Mucosa of rectum (tissue), 2 donors: ENCODE data around the gene CAMTA1.

Experiments used
- H3K27ac ChIP-seq, 2 donors: one replicate each; pipeline ENCODE4 v1.7.0; 2013; ENCODE audit warnings: inconsistent platforms in 2 of 2, low read depth in 2 of 2, low read length in 2 of 2
- H3K27me3 ChIP-seq, 2 donors: one replicate each; pipeline ENCODE4 v1.7.0; 2013; ENCODE audit warnings: low read length in 2 of 2; ENCODE audit not compliant: control insufficient read depth in 2 of 2, insufficient read depth in 2 of 2
- H3K36me3 ChIP-seq, 2 donors: one replicate each; pipeline ENCODE4 v1.7.0; 2013; ENCODE audit warnings: low read length in 2 of 2; ENCODE audit not compliant: control insufficient read depth in 2 of 2, insufficient read depth in 2 of 2
- H3K4me1 ChIP-seq, 2 donors: one replicate each; pipeline ENCODE4 v1.7.0; 2013; ENCODE audit warnings: low read length in 2 of 2, mild to moderate bottlenecking in 1 of 2; ENCODE audit not compliant: control insufficient read depth in 2 of 2, insufficient read depth in 2 of 2
- H3K4me3 ChIP-seq, 2 donors: one replicate each; pipeline ENCODE4 v1.7.0; 2013; ENCODE audit warnings: low read length in 2 of 2
- H3K9ac ChIP-seq, 2 donors: one replicate each; pipeline ENCODE4 v1.7.0; 2013; ENCODE audit warnings: low read length in 2 of 2, low read depth in 1 of 2, mild to moderate bottlenecking in 1 of 2
- H3K9me3 ChIP-seq, 2 donors: one replicate each; pipeline ENCODE4 v1.7.0; 2013; ENCODE audit warnings: low read length in 2 of 2; ENCODE audit not compliant: control insufficient read depth in 2 of 2
- donor health status: healthy.
- donor health status: Normal muscosa, but diverticular disease.

Gene CAMTA1

DNA sequence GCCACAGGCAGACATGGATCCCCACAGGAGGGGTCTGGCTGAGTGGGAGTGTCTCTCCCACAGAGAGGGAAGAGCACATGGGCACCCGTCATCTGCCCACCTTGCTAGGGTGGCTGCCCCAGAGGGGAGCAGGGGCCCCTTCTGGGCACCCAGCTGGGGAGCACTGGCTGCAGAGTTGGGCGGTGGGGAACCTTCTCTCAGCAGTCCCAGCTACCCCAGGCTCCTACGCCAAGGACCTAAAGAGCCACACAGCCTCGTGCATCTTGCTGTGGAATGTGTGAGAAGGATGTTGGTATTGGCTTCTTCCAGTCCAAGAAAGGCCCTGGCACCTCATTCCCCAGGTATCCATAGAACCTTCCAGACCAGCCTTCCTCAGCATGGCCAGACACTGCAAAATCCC is 735.2 kb downstream of the CAMTA1 start:
- Histone ChIP-seq H3K9me3 (no peaks in the 10 kb centered on the region), H3K9ac (no peak overlapping the region), H3K27me3 (no peaks in the 10 kb centered on the region), H3K36me3 (no peaks in the 10 kb centered on the region), H3K4me1 (no peaks in the 10 kb centered on the region), H3K27ac (no peak overlapping the region), H3K4me3 (no peak overlapping the region)

DNA sequence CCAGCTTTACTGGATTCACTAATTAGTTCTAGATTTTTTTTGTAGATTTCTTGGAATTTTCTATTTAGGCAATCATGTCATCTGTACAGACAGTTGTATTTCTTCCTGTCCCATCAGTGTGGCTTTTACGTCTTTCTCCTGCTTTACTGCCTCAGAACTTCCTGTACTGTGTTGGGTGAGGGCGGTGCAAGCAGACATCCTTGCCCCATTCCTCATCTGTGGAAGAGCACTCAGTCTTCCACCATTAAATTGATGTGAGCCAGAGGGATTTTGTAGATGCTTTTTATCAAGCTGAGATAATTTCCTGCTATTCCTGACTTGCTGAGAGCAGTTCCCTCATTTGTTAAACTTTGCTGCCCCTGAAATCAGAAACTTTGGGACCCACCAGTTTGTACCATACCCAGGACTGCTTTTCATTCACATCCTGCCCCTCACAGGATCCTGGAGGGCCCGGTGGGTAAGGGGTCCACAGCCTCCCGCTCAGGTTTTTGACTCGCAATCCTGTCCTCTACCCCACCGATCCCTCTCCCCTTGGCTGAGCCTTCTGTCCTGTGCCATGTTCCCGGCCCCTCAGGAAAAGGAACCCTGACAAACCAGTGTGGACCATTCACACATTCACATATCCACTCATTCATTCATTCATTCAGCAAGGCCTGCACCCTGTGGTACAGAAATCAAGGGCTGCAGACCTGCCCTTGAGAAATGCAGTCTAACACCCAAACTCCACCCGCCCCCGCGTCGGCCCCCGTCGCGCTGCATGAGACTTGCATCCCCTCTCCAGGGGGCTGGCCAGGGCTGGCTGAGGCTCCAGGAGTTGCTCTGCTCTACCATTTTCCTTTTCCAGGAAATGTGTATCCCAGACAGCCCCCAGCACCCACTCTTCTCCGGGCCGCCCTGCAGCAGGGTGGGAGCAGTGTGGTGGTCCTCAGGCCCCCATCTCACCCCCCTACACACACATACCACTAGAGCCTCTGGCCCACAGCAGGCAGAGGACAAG is 739.4 kb downstream of the CAMTA1 start:
- Histone ChIP-seq H3K4me3 (no peak overlapping the region), H3K36me3 (no peaks in the 10 kb centered on the region), H3K9ac (no peak overlapping the region), H3K4me1 (no peaks in the 10 kb centered on the region), H3K9me3 (no peaks in the 10 kb centered on the region), H3K27ac (no peak overlapping the region), H3K27me3 (no peaks in the 10 kb centered on the region)

DNA sequence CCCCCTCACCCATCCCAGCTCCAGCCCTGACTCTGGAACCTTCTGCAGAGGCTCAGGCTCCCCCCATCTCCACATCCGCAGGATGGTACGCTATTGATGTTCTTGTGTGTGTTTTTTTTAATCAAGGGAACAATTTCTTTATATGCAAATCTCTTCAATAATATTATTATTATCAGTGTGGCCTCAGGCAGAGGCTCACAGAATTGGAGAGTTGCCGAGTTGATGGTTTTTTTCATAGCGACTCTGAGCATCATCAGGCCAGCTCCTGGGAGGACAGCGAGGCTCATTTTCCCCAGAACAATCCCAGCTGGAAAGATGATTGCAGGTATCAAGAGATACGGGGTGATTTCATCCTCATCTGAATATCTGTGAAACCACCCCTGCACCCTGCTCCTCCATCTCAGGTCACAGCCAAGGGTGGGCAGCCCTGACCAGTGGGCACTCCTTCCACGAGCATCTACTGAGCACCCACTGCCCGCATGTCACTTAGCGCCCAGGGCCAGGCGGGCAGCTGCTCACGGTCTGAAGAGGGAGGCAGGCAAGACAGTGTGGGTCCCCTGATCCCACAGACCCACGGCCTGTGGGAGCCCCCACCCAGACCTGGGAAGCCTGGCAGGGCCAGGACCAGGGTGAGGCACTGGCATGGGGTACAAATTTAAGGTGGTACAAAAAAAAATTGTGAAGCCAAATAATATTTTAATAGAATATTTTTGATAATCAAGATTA is 740.2 kb downstream of the CAMTA1 start:
- Histone ChIP-seq H3K9me3 (no peaks in the 10 kb centered on the region), H3K27ac (no peak overlapping the region), H3K9ac (no peak overlapping the region), H3K4me3 (no peak overlapping the region), H3K27me3 (no peaks in the 10 kb centered on the region), H3K4me1 (no peaks in the 10 kb centered on the region), H3K36me3 (no peaks in the 10 kb centered on the region)

DNA sequence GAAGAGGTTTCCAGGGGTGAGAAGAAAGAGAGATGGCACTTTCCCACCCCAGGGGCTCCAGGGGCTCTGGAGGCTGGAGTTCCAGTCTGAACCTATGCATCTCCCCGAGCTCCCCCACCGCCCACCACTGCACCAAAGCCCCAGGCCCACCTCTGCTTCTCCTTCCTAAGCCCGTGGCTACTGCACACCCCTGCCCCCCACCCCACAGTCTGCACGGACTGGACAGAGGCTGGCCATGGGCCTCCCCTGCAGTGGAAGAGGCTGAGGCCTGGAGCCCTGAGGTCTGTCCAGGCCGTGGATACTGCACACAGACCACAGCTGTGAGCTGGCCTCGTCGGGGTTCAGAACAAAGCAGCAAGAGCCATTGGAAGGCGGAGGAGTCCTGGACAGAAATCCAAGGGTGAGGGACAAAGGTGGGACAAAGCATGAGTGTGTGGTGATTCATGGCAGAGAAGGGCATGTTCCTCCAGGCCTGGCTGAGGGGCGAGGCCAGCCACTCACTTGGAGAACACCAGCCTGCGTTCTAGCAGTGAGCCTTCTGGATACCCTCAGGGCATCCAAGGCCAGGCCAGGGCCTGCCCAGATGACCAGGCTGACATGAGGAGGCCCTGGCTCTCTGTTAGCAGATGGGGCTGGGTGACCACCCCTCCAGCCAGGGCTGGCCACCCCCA is 741.1 kb downstream of the CAMTA1 start:
- Histone ChIP-seq H3K36me3 (no peaks in the 10 kb centered on the region), H3K9ac (no peak overlapping the region), H3K9me3 (no peaks in the 10 kb centered on the region), H3K27me3 (no peaks in the 10 kb centered on the region), H3K4me1 (no peaks in the 10 kb centered on the region), H3K27ac (no peak overlapping the region), H3K4me3 (no peak overlapping the region)

DNA sequence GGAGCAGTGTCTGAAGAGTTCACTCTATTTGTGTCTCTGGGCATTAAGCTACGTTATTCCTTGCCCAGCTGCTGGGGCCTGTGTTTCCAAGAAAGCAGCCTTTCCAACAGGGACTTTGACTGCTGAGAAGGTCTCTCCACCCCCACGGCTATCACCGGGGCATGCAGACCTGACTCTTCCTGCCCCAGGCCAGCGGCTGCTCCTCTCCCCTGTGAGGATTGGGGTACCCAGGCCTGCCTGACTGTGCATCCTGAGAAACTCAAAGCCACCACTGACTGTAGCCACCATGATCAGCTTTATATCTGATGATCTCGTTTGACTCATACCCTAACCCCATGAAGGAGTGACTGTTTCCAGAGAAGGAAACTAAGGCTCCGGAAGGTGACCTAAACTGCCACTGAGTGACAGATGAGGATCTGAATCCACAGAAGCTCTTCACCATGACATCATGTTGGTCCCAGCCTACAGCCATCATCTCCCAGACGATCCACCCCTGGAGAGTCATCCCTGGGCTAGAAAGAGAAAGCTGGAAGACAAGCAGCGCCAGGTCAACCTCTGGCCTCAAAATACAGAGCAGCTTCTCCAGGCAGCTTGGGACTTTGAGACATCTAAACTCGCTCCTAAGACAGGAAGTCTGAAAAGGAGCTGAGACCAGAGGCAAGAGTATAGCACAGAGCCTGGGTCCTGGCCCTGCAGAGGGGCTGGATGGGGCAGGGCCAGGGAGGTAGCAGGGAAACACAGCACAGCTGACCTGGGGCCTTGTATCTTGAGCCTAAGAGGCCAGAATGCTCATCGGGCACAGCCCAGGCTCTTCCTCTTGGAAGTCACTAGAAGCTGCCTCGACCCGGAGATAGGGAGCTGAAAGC is 741.8 kb downstream of the CAMTA1 start:
- Histone ChIP-seq H3K4me1 (no peaks in the 10 kb centered on the region), H3K9ac (no peak overlapping the region), H3K9me3 (no peaks in the 10 kb centered on the region), H3K27ac (no peak overlapping the region), H3K27me3 (no peaks in the 10 kb centered on the region), H3K4me3 (no peak overlapping the region), H3K36me3 (no peaks in the 10 kb centered on the region)

DNA sequence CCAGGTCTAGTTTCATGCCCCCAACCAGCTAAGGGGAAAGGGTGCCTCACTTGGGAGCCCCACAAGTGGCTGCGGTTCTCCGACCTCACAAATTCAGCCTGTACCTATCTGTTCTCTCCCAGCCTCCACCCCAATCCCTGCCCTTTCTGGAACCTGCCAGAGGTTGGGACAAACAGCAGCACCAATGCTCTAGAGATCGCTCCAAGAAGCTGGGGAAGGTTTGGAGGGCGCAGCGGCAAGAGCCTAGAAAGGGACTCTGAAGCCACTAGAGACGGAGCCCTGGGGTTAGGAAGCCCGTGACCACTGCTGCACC is 742.4 kb downstream of the CAMTA1 start:
- H3K9me3 ChIP-seq, result no peaks in the 10 kb centered on the region
- H3K27me3 ChIP-seq, result no peaks in the 10 kb centered on the region
- no peak overlapping the region for H3K4me3 ChIP-seq
- H3K9ac ChIP-seq, result no peak overlapping the region
- H3K36me3 ChIP-seq, result no peaks in the 10 kb centered on the region
- H3K4me1 ChIP-seq, result no peaks in the 10 kb centered on the region
- no peak overlapping the region for H3K27ac ChIP-seq

DNA sequence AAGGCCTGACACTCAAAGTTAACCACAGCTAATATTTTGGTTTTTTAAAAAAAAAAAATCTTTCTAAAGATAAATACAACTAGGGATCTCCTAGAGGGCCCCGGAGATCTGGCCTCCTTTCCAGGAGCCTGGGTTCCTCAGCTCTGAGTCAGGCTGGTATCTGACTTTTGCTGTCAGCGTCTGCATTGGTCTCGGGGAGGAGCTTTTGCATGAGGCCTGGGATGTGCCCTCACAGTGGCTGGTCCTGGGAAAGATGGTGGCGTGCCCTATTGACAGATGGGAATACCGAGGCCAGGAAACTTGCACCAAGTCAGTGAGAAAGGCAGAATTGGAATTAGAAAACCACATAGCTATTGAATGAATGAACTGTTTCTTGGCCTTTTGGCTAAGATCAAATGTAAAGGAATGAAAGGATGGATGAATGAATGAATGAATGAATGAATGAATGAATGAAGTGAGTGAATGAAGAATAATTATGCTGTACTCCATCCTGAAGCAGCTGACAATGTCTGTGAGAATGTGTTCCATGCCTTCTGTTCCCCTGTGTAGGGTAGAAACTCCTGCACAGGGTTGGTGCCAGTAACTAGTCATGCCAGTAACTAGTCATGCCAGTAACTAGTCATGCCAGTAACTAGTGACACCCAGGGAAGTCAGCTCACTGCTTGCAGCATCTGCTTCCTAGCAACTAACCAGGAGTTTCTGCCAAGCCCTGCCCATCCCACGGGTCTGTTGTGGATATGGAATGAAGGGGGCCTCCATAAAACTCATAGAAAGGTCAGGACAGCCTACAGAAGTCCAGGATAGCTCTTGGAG is 743.3 kb downstream of the CAMTA1 start:
- Histone ChIP-seq H3K4me1 (no peaks in the 10 kb centered on the region), H3K9me3 (no peaks in the 10 kb centered on the region), H3K4me3 (no peak overlapping the region), H3K27me3 (no peaks in the 10 kb centered on the region), H3K9ac (no peak overlapping the region), H3K36me3 (no peaks in the 10 kb centered on the region), H3K27ac (no peak overlapping the region)

DNA sequence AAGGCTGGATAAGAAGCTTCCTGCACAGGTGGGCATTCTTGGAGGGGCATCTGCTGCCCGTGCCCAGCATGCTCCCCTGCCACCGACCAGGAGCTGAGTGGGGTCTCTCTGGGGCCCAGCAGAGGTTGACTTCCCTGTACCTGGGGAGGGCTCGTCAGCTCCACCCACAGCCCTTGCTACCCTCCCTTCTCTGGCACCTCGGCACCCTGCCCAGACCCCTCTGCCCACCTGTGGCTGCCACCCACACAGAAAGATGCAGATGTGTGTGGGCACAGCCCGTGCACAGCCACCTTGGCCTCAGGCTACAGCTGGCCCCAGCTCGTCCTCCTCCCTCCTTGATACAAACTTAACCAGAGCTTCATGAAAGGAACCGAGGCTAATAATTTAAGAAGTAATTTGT is 744.7 kb downstream of the CAMTA1 start:
- no peak overlapping the region for H3K27ac ChIP-seq
- no peaks in the 10 kb centered on the region for H3K9me3 ChIP-seq
- no peak overlapping the region for H3K9ac ChIP-seq
- H3K4me3 ChIP-seq, result no peak overlapping the region
- no peaks in the 10 kb centered on the region for H3K27me3 ChIP-seq
- no peaks in the 10 kb centered on the region for H3K36me3 ChIP-seq
- H3K4me1 ChIP-seq, result no peaks in the 10 kb centered on the region
